ENCODE data around the gene TRPC4. TPM values are rescaled to one million over a fixed set of nuclear protein-coding genes. Genes with fewer than 3 reads are reported as not detected.

Gene TRPC4
- total RNA-seq, 4 donors from 2014 or later, result 0.60 to 1.2 (median 1.1) TPM; not detected in 1

DNA sequence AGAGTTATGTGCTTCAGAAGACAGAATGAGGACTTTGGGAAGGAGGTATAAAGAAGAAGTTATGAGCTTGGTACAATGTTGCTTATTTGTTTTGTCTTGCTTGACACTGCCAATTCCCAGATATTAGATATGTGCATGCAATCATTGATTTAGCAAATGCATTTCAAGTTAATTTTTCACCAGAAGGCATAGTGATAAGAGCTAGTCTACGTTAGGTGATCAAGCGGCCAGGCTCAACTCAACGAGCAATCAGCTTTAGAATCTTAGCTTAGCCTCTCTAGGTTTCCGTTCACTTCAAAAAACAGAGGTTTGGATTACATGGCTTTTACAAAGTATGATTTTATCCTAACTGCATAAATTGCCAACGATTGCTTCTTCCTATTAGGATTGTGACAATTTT lies 189.4 kb downstream of the TRPC4 start:
- Histone ChIP-seq H3K9me3 (no peaks in the 10 kb centered on the region), H3K27ac (no peak overlapping the region), H3K4me1 (peaks cover 0 to 12% (median 0%) of the 10 kb centered on the region in 4 donors), H3K36me3 (no peaks in the 10 kb centered on the region), H3K4me3 (no peak overlapping the region), H3K27me3 (no peaks in the 10 kb centered on the region)
- TF ChIP-seq POLR2A (IDR thresholded peaks at IDR 0.05) (no peak), EP300 (IDR thresholded peaks at IDR 0.05) (no peak)
- TF ChIP-seq, protein P1, sequence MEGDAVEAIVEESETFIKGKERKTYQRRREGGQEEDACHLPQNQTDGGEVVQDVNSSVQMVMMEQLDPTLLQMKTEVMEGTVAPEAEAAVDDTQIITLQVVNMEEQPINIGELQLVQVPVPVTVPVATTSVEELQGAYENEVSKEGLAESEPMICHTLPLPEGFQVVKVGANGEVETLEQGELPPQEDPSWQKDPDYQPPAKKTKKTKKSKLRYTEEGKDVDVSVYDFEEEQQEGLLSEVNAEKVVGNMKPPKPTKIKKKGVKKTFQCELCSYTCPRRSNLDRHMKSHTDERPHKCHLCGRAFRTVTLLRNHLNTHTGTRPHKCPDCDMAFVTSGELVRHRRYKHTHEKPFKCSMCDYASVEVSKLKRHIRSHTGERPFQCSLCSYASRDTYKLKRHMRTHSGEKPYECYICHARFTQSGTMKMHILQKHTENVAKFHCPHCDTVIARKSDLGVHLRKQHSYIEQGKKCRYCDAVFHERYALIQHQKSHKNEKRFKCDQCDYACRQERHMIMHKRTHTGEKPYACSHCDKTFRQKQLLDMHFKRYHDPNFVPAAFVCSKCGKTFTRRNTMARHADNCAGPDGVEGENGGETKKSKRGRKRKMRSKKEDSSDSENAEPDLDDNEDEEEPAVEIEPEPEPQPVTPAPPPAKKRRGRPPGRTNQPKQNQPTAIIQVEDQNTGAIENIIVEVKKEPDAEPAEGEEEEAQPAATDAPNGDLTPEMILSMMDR (IDR thresholded peaks at IDR 0.05), result no peak
- no peak for DNase-seq (ENCODE audit: low spot score in 2 of 2)
- 84 to 88% methylated on average over 5 of the region's 5 CpGs for WGBS, 2 donors

DNA sequence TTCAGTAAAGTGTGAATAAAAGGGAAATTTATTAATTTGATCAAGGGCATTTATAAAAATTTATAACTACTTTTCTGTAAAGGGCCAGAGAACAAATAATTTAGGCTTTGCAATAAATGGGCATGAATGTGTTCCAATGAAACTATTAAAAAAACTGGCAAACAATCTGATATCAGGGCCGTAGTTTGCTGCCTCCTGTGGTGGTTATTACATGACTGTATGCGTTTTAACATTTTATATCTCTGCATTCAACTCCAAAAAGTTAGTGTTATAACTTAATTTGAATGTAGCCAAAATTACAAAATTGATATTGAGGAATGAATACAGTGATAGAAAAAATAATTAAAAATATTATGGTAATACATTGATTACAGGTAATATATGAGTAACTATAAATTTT lies 190.5 kb downstream of the TRPC4 start:
- H3K4me1 ChIP-seq, result peaks cover 0 to 12% (median 0%) of the 10 kb centered on the region in 4 donors
- no peak overlapping the region for H3K27ac ChIP-seq
- 68 to 84% methylated on average over 2 of the region's 2 CpGs for WGBS, 2 donors
- no peaks in the 10 kb centered on the region for H3K9me3 ChIP-seq
- H3K4me3 ChIP-seq, result no peak overlapping the region
- no peaks in the 10 kb centered on the region for H3K36me3 ChIP-seq
- TF ChIP-seq, protein P1 (IDR thresholded peaks at IDR 0.05), result no peak
- TF ChIP-seq EP300 (IDR thresholded peaks at IDR 0.05) (no peak), POLR2A (IDR thresholded peaks at IDR 0.05) (no peak)
- no peaks in the 10 kb centered on the region for H3K27me3 ChIP-seq
- no peak for DNase-seq (ENCODE audit: low spot score in 2 of 2)

- TF ChIP-seq, protein P1 (IDR thresholded peaks at IDR 0.05), result no peak
- TF ChIP-seq EP300 (IDR thresholded peaks at IDR 0.05) (no peak), POLR2A (IDR thresholded peaks at IDR 0.05) (no peak)
- H3K4me3 ChIP-seq, result no peak overlapping the region
- no peaks in the 10 kb centered on the region for H3K9me3 ChIP-seq
- no peaks in the 10 kb centered on the region for H3K4me1 ChIP-seq
- no peaks in the 10 kb centered on the region for H3K27me3 ChIP-seq
- no peak for DNase-seq (ENCODE audit: low spot score in 2 of 2)
- no peaks in the 10 kb centered on the region for H3K36me3 ChIP-seq
- H3K27ac ChIP-seq, result no peak overlapping the region
- WGBS, 2 donors, result 84 to 93% methylated on average over 1 of the region's 1 CpG
Measured at GRCh38 chr13:37669845-37670244, 199.7 kb downstream of the TRPC4 start.

DNA sequence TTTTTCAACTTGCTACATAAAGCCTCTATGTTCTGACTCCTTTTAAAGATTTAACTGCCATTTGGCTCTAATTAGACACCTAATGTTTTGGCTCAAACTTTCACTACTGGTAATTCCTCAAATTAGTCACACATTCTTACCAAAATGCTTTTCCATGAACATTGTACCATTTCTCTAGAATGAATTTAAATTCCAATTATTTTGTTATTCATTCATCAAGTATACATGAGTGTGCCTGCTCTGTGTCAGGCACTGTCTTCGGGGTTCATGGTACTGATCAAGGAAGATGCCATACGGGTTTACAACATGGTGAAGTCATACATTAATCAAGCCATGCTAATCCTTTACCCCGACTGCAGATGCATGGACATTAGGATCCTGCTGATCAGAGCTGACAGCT lies 201.9 kb downstream of the TRPC4 start:
- no peak overlapping the region for H3K4me3 ChIP-seq
- no peaks in the 10 kb centered on the region for H3K4me1 ChIP-seq
- 34 to 47% methylated on average over 3 of the region's 3 CpGs for WGBS, 2 donors
- H3K27me3 ChIP-seq, result no peaks in the 10 kb centered on the region
- no peaks in the 10 kb centered on the region for H3K9me3 ChIP-seq
- no peak overlapping the region for H3K27ac ChIP-seq
- DNase-seq (ENCODE audit: low spot score in 2 of 2), result no peak
- H3K36me3 ChIP-seq, result no peaks in the 10 kb centered on the region
- TF ChIP-seq EP300 (IDR thresholded peaks at IDR 0.05), result no peak
- TF ChIP-seq POLR2A (IDR thresholded peaks at IDR 0.05), result no peak
- TF ChIP-seq, protein P1 (IDR thresholded peaks at IDR 0.05), result no peak

DNA sequence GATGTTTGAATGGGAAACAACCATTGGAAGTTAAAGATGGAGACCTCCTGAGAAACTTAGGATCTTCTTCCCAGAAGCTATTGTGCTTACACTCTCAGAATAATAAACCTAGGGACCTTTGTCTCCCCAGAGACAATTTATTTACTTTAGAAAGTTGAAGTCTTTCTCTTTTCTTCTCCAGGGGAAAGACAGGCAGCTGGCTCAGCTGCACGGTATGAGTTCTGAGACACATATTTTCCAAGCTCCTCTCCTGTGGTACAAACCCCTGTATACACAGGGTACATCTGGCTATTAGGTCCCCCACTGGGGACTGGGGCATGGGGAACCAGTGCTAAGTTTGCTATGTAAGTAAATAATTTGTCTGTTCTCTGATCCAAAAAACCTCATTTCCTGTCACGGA lies 203.5 kb downstream of the TRPC4 start:
- no peaks in the 10 kb centered on the region for H3K4me1 ChIP-seq
- H3K4me3 ChIP-seq, result no peak overlapping the region
- 35 to 54% methylated on average over 2 of the region's 2 CpGs for WGBS, 2 donors
- no peak for DNase-seq (ENCODE audit: low spot score in 2 of 2)
- no peaks in the 10 kb centered on the region for H3K9me3 ChIP-seq
- TF ChIP-seq POLR2A (IDR thresholded peaks at IDR 0.05), result no peak
- TF ChIP-seq EP300 (IDR thresholded peaks at IDR 0.05), result no peak
- TF ChIP-seq, protein P1 (IDR thresholded peaks at IDR 0.05), result no peak
- H3K27me3 ChIP-seq, result no peaks in the 10 kb centered on the region
- no peaks in the 10 kb centered on the region for H3K36me3 ChIP-seq
- no peak overlapping the region for H3K27ac ChIP-seq
